GM12891 (cell line): ENCODE results near the gene GUCA1A.

Source experiments
- POLR2A ChIP-seq: IDR thresholded peaks from 2 replicates; pipeline ENCODE4 v1.6.1; 2011; ENCODE audit warnings: low read depth, low read length, control low read depth
- POLR2AphosphoS5 ChIP-seq: IDR thresholded peaks from 2 replicates; pipeline ENCODE4 v1.6.1; 2011; ENCODE audit warnings: low read depth, low read length, control low read depth
- SPI1 ChIP-seq: IDR thresholded peaks from 2 replicates; pipeline ENCODE4 v1.6.1; 2011; ENCODE audit warnings: low read depth, low read length, control low read depth

GRCh38 chr6:42138630-42139619 lies 34.2 kb upstream of the GUCA1A start:
- no peak for TF ChIP-seq SPI1
- no peak for TF ChIP-seq POLR2A
- no peak for TF ChIP-seq POLR2AphosphoS5
